Caco-2 (cell line): ENCODE measurements around the gene CCNO. TPM values are rescaled to one million over a fixed set of nuclear protein-coding genes. Genes with fewer than 3 reads are reported as not detected.
A peak's percentile ranks its signal among the peaks of the same experiment; 100 is the strongest.

Experiments
- BruUV-seq: library from RNA; stranded (reverse); fragments of 400-500 nt; replicated peaks from 2 replicates; lab custom pipeline; 2021; lab: Mats Ljungman, UMichigan
- CTCF ChIA-PET: fragments of 300-600 bp; sonication (Branson Sonifier 250); formaldehyde crosslinking; loops from one replicate; lab custom pipeline; 2022; ENCODE audit warnings: antibody characterized with exemption; lab: Charles Lee
- POLR2A ChIA-PET: fragments of 300-600 bp; sonication (Branson Sonifier 250); formaldehyde crosslinking; loops from one replicate; lab custom pipeline; 2022; ENCODE audit warnings: antibody characterized with exemption; lab: Charles Lee
- DNase-seq, 2 experiments: peaks; one replicate each; pipeline versions ENCODE4 v3.0.0 to v3.0.0-alpha.2; 2020 to 2022
- H3K27me3 ChIP-seq: replicated peaks from 2 replicates; pipeline ENCODE4 v1.6.0; 2011; ENCODE audit warnings: low read length; ENCODE audit not compliant: control insufficient read depth, insufficient read depth
- H3K36me3 ChIP-seq: 2 replicates; pipeline ENCODE4 v1.5.1; 2011; ENCODE audit warnings: low read length; ENCODE audit not compliant: control insufficient read depth, insufficient read depth
- H3K4me1 ChIP-seq: fragments of 250-450 bp; sonication (Bioruptor Pico); 2 replicates; pipeline ENCODE4 v1.5.1; 2020; ENCODE audit warnings: mild to moderate bottlenecking
- H3K4me3 ChIP-seq: 2 replicates; pipeline ENCODE4 v1.5.1; 2011; ENCODE audit warnings: low read depth, mild to moderate bottlenecking, control low read depth, low read length
- H3K9me3 ChIP-seq: fragments of 250-450 bp; sonication (Bioruptor Pico); 2 replicates; pipeline ENCODE4 v1.5.1; 2020; ENCODE audit warnings: mild to moderate bottlenecking, moderate library complexity
- H3K27ac Mint-ChIP-seq: one replicate; pipeline ENCODE4 v1.8.0; 2022; ENCODE audit warnings: mixed read lengths; ENCODE audit not compliant: unreplicated experiment
- H3K27me3 Mint-ChIP-seq: one replicate; pipeline ENCODE4 v1.8.0; 2022; ENCODE audit warnings: mixed read lengths; ENCODE audit not compliant: insufficient read depth, unreplicated experiment
- H3K36me3 Mint-ChIP-seq: one replicate; pipeline ENCODE4 v1.8.0; 2022; ENCODE audit warnings: mild to moderate bottlenecking, mixed read lengths; ENCODE audit not compliant: insufficient read depth, unreplicated experiment
- H3K4me1 Mint-ChIP-seq: one replicate; pipeline ENCODE4 v1.8.0; 2022; ENCODE audit warnings: low read depth, mixed read lengths; ENCODE audit not compliant: unreplicated experiment
- H3K4me3 Mint-ChIP-seq: one replicate; pipeline ENCODE4 v1.8.0; 2022; ENCODE audit warnings: mild to moderate bottlenecking, moderate library complexity, mixed read lengths; ENCODE audit not compliant: unreplicated experiment
- H3K9me3 Mint-ChIP-seq: one replicate; pipeline ENCODE4 v1.8.0; 2022; ENCODE audit warnings: mixed read lengths; ENCODE audit not compliant: unreplicated experiment
- CTCF ChIP-seq, 2 experiments: fragments of 200-600 bp in 1 of 2; IDR thresholded peaks; 1 replicate in 1 of 2; 2 replicates in 1 of 2; pipeline versions ENCODE4 v1.5.1 to v1.8.0; 2011 to 2022; ENCODE audit warnings: antibody characterized with exemption in 1 of 2, control low read depth in 1 of 2, inconsistent platforms in 1 of 2, low read depth in 1 of 2, low read length in 1 of 2, mild to moderate bottlenecking in 1 of 2, moderate library complexity in 1 of 2; ENCODE audit not compliant: insufficient read depth in 1 of 2, severe bottlenecking in 1 of 2, unreplicated experiment in 1 of 2
- intact Hi-C: fragments of 100-400 bp; cut with micrococcal nuclease; formaldehyde crosslinking; loops from one replicate; pipeline ENCODE4 v1.10.0; 2022; ENCODE audit not compliant: unreplicated experiment
- total RNA-seq: library from RNA; stranded (reverse); gene quantifications from 2 replicates; pipeline ENCODE4 v1.2.3, GENCODE V29; 2022

Gene CCNO
- total RNA-seq, 1 experiment from 2014 or later = 3.9 TPM

DNA sequence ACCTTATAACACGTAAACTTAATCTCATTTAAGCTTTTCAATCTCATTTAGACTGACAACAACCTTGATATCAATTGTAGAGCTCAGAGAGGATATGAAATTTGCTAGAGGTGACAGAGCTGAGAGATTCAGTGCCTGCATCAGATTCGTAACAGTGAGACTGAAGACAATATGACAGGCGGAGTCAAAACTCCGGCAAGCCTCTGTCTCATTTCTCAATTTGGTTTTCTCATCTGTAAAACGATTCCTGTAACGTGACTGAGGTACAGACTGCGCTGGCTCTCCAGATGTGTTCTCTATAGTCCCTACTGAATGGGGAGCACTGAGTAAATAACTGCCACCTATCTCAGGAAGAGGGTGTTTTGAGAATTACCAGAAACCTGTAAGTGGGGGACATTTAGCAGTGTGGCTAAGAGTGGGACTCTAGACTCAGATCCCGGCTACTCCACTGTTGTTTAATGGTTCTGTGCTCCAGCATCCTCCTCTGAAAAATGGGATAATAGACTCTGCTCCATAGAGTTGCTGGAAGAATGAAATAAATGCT, 3.2 kb downstream of the CCNO start:
- no peaks in the 10 kb centered on the region for H3K36me3 ChIP-seq
- H3K27me3 ChIP-seq = peaks cover 4% of the 10 kb centered on the region
- Mint-ChIP-seq H3K27me3 (no peaks in the 10 kb centered on the region), H3K36me3 (peaks cover 7% of the 10 kb centered on the region), H3K4me1 (peaks cover 10% of the 10 kb centered on the region), H3K9me3 (no peaks in the 10 kb centered on the region), H3K4me3 (no peak overlapping the region), H3K27ac (no peak overlapping the region)
- no peak for TF ChIP-seq CTCF (IDR thresholded peaks at IDR 0.05; ENCODE audit: insufficient read depth in 1 of 2, low read depth in 1 of 2, low read length in 1 of 2, severe bottlenecking in 1 of 2, unreplicated experiment in 1 of 2)
- ChIA-PET POLR2A (no interaction called here), CTCF (no interaction called here)
- no peaks in the 10 kb centered on the region for H3K9me3 ChIP-seq
- no TSS peak for BruUV-seq
- peaks cover 7% of the 10 kb centered on the region for H3K4me1 ChIP-seq
- intact Hi-C loops = loop anchor here (5.0 kb wide), 1 partner anchor 42 kb away; no protein-coding TSS in a partner anchor
- DNase-seq = no peak
- no peak overlapping the region for H3K4me3 ChIP-seq

DNA sequence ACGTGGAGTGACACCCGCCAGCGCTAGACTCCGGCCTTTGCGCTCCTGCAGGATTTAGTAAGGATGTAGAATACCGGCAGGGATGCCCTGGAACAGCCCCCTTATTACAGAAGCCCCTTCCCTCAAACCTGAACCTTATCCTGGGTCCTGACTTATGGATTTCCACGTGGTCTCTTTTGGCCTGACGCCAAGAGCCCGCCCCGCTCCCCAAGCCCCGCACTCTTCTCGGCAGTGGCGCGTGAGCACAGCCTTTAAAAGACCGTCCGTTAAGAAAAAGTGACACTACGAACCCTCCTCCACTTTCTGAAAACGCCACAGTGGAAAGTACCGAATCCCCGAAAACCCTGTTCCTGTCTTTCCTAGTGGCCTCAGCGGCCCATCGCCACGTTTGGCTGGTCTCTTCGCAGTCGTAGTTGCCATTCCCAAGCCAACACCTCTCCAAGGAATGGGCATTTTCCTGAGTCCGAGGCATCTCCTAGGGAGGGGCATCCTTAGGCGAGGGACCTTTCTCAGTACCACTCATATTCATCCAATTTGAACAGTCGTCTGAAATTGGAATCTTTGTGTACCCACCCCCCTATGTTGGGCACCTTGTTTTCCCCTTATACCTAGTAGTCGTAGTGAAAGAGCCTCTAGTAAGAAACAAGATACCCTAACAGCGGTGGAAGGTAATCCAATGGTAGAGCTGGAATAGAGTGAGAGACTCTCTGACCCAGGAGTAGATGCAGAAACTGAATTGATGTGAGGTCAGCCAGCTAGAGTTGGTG, 5.6 kb downstream of the CCNO start:
- Histone ChIP-seq H3K27me3 (peaks cover 4% of the 10 kb centered on the region), H3K4me3 (peak overlapping the region; percentile 82), H3K36me3 (no peaks in the 10 kb centered on the region), H3K4me1 (no peaks in the 10 kb centered on the region), H3K9me3 (no peaks in the 10 kb centered on the region)
- TF ChIP-seq CTCF (IDR thresholded peaks at IDR 0.05; ENCODE audit: insufficient read depth in 1 of 2, low read depth in 1 of 2, low read length in 1 of 2, severe bottlenecking in 1 of 2, unreplicated experiment in 1 of 2) = no peak
- Mint-ChIP-seq H3K9me3 (no peaks in the 10 kb centered on the region), H3K27ac (no peak overlapping the region), H3K4me3 (peak overlapping the region; percentile 87), H3K4me1 (peaks cover 10% of the 10 kb centered on the region), H3K36me3 (peaks cover 7% of the 10 kb centered on the region), H3K27me3 (no peaks in the 10 kb centered on the region)
- no TSS peak for BruUV-seq
- ChIA-PET POLR2A (no interaction called here), CTCF (interaction anchor here (0.6 to 2.0 kb wide), 3 partner anchors 68 to 80 kb away, joined by 4 to 5 read pairs (median 4); partner anchors contain the start of genes DHX29, GPX8 and MTREX)
- intact Hi-C loops = loop anchor here (2.0 to 5.0 kb wide), 3 partner anchors 27 to 464 kb away; partner anchors contain the start of genes DHX29 and MTREX
- no peak for DNase-seq

DNA sequence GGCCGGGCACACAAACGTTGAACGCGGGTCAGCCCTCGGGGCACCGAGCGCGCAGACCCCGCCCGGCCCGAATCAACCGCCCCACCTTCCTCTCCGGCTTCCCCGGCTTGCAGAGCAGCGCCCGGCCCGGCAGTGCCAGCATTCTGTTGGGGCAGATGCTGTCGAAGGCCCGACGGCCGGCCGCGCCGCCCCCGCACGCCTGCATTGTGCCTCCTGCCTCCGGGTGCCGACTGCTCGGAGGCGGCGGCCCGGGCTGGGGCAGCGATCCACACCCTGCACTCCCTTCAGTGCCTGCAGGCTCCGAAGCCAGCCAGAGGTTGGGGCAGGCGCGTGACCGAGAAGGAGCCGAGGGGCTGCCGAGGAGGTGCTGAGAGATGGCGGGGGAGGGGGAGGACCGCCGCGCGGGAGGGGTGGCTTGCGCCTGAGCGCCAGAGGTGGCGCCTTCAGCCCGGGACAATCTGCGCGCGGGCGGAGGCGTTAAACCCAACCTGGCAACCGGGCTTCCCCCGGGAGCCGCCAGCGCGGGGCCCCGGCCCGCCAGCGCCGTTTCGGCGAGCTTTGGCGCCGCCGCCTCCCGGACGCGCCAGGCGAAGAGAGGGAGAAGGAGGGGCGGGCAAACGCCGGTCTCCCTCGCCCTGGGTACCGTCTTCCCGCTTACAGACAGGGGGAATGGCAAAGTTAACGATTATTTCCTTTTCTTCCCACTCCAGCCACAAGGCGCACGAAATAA, 6.3 kb downstream of the CCNO start, which contains the start of gene MCIDAS:
TSS of gene MCIDAS (minus strand) at position 382 of the 730 bp plus-strand sequence. CDS start at position 205, 177 bp downstream.
- H3K36me3 Mint-ChIP-seq = peaks cover 3% of the 10 kb centered on the region
- no peaks in the 10 kb centered on the region for H3K27me3 Mint-ChIP-seq
- CTCF ChIA-PET = interaction anchor here (0.6 to 2.0 kb wide), 4 partner anchors 9 to 80 kb away, joined by 3 to 5 read pairs (median 4); partner anchors contain the start of genes DHX29, GPX8 and MTREX
- H3K4me1 Mint-ChIP-seq = peaks cover 10% of the 10 kb centered on the region
- TF ChIP-seq CTCF (IDR thresholded peaks at IDR 0.05; ENCODE audit: insufficient read depth in 1 of 2, low read depth in 1 of 2, low read length in 1 of 2, severe bottlenecking in 1 of 2, unreplicated experiment in 1 of 2) = peak; percentile 17 to 64
- Histone ChIP-seq H3K4me3 (peak within 1 kb of the TSS; percentile 82), H3K36me3 (no peaks in the 10 kb centered on the region), H3K9me3 (no peaks in the 10 kb centered on the region), H3K4me1 (no peaks in the 10 kb centered on the region), H3K27me3 (peaks cover 3% of the 10 kb centered on the region)
- peak; percentile 83 to 86 for DNase-seq
- no peak within 1 kb of the TSS for H3K27ac Mint-ChIP-seq
- POLR2A ChIA-PET = interaction anchor here (1.2 kb wide), 1 partner anchor 81 kb away, joined by 3 read pairs; the partner anchor contains the start of gene MTREX
- intact Hi-C loops = loop anchor here (1.0 to 5.0 kb wide), 4 partner anchors 28 to 465 kb away; partner anchors contain the start of genes DHX29 and MTREX
- H3K4me3 Mint-ChIP-seq = peak within 1 kb of the TSS; percentile 87
- no TSS peak for BruUV-seq
- no peaks in the 10 kb centered on the region for H3K9me3 Mint-ChIP-seq
